ENCODE data around the gene TREML2. TPM values are rescaled to one million over a fixed set of nuclear protein-coding genes. Genes with fewer than 3 reads are reported as not detected.

Gene TREML2
- total and polyA plus RNA-seq, 2 of the 8 experiments (the other 6 are each of a cell fraction or from before 2014, with no cell fraction given) = 0.09 to 0.18 TPM

DNA sequence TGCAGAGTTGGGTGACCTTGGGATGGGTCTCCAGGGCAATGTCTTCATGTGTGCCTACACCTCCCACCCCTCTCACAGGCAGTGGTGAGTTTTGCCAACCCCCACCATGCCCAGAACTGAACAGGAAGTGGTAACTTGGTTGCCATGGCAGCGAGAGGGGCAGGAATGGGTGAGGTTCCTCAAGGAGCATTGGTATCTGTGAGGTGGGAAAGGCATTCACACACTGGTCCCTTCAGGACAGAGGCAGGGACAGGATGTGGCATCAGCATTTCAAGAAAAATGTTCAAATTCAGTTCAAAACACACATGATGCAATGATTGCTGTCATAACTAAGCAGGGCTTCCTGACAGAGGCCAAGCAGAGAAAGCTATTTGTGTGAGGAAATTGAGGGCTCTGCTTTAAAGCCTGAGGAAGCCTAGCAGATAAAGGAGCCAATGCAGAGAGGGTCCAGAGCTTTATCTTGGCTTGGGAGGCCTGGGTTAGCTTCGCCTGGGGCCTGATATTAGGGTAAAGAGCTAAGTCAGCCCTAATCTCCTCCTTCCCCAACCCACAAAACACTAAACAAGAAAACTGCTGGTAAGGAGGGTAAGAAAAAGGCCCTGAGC is 551 bp downstream of the TREML2 start:
- CTCF ChIA-PET (ENCODE audit: partially characterized antibody) = interaction anchor here (0.5 to 4.7 kb wide), 7 partner anchors 9 to 134 kb away, joined by 3 to 48 read pairs (median 5); no protein-coding TSS in a partner anchor
- peak overlapping the region; percentile 55; the same call in 1 of the 2 replicates for H2BK12ac ChIP-seq (ENCODE audit: low read depth, low read length)
- no peak overlapping the region for H3K56ac ChIP-seq (replicated peaks; ENCODE audit: insufficient read length, low read depth, low read length)
- H3K9ac ChIP-seq (replicated peaks in 1 of 4; ENCODE audit: extremely low read depth in 1 of 4, low read depth in 3 of 4, low read length in 3 of 4) = no peak overlapping the region
- H2BK5ac ChIP-seq (ENCODE audit: low read depth, low read length) = no peak overlapping the region
- TF ChIP-seq, protein P1, sequence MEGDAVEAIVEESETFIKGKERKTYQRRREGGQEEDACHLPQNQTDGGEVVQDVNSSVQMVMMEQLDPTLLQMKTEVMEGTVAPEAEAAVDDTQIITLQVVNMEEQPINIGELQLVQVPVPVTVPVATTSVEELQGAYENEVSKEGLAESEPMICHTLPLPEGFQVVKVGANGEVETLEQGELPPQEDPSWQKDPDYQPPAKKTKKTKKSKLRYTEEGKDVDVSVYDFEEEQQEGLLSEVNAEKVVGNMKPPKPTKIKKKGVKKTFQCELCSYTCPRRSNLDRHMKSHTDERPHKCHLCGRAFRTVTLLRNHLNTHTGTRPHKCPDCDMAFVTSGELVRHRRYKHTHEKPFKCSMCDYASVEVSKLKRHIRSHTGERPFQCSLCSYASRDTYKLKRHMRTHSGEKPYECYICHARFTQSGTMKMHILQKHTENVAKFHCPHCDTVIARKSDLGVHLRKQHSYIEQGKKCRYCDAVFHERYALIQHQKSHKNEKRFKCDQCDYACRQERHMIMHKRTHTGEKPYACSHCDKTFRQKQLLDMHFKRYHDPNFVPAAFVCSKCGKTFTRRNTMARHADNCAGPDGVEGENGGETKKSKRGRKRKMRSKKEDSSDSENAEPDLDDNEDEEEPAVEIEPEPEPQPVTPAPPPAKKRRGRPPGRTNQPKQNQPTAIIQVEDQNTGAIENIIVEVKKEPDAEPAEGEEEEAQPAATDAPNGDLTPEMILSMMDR (IDR thresholded peaks at IDR 0.05; ENCODE audit: control extremely low read depth in 1 of 3, insufficient read depth in 1 of 3, low read depth in 1 of 3, low read length in 3 of 3) = no peak
- H3K18ac ChIP-seq (ENCODE audit: extremely low read depth, low read length) = no peak overlapping the region
- POLR2A ChIA-PET (ENCODE audit: partially characterized antibody) = interaction anchor here (0.7 kb wide), 1 partner anchor 126 kb away, joined by 3 read pairs; no protein-coding TSS in a partner anchor
- H2AFZ ChIP-seq (ENCODE audit: low read length) = peak overlapping the region; percentile 36; the same call in 1 of the 2 replicates
- H3K23ac ChIP-seq (ENCODE audit: insufficient read length) = no peak overlapping the region
- no peaks in the 10 kb centered on the region for H3K23me2 ChIP-seq (ENCODE audit: low read depth, low read length)
- H3K79me1 ChIP-seq (ENCODE audit: low read depth, low read length) = no peaks in the 10 kb centered on the region
- H3K4ac ChIP-seq (replicated peaks; ENCODE audit: insufficient read length, low read depth, low read length) = no peak overlapping the region
- H4K20me1 ChIP-seq (replicated peaks in 1 of 2; ENCODE audit: control insufficient read depth in 1 of 2, insufficient read depth in 2 of 2, low read length in 2 of 2) = no peaks in the 10 kb centered on the region
- no peaks in the 10 kb centered on the region for H3K79me2 ChIP-seq (ENCODE audit: control insufficient read depth in 1 of 2, insufficient read depth in 2 of 2, low read length in 2 of 2)
- H2BK15ac ChIP-seq (ENCODE audit: low read length) = no peak overlapping the region; the same call in 1 of the 2 replicates
- H3K27ac ChIP-seq (ENCODE audit: low read depth, low read length) = no peak overlapping the region
- no peak overlapping the region for H2AK5ac ChIP-seq (ENCODE audit: low read depth, low read length)
- H3K14ac ChIP-seq (ENCODE audit: insufficient read length) = no peak overlapping the region
- H3K4me3 ChIP-seq (ENCODE audit: extremely low read depth in 1 of 4, insufficient read depth in 2 of 4, low read depth in 3 of 4, low read length in 4 of 4) = no peak overlapping the region
- H2BK120ac ChIP-seq (replicated peaks; ENCODE audit: low read depth, low read length) = no peak overlapping the region
- no peak overlapping the region for H4K91ac ChIP-seq (replicated peaks; ENCODE audit: insufficient read length, low read length)
- no peak overlapping the region for H3K4me2 ChIP-seq (ENCODE audit: insufficient read depth in 1 of 2, low read depth in 2 of 2, low read length in 2 of 2)
- no peaks in the 10 kb centered on the region; a peak in 1 of 7 replicates for H3K27me3 ChIP-seq (replicated peaks in 1 of 4; ENCODE audit: control insufficient read depth in 3 of 4, extremely low read depth in 1 of 4, insufficient read depth in 3 of 4, low read length in 3 of 4)
- H3K4me1 ChIP-seq (replicated peaks in 1 of 4; ENCODE audit: control insufficient read depth in 3 of 4, insufficient read depth in 4 of 4, low read length in 3 of 4) = peaks cover 0 to 7% (median 3%) of the 10 kb centered on the region in 4 experiments; a peak in 5 of 7 replicates
- H3K9me3 ChIP-seq (ENCODE audit: insufficient read depth in 2 of 2, low read depth in 1 of 2, low read length in 1 of 2) = no peaks in the 10 kb centered on the region
- FAIRE-seq (no peak), DNase-seq (ENCODE audit: low read depth in 1 of 2, low spot score in 2 of 2) (peak in 1 of 2 experiments; percentile 44)
- WGBS, 2 experiments (ENCODE audit: extremely low coverage in 1 of 2, insufficient coverage in 1 of 2, insufficient read length in 1 of 2, insufficient replicate concordance in 2 of 2, low coverage in 1 of 2, low lambda C conversion rate in 2 of 2, missing lambda C conversion rate in 1 of 2) = 85% methylated on average over 2 of the region's 2 CpGs; no CpG with 5 or more reads in 1 of the 2 experiments
- H4K8ac ChIP-seq (ENCODE audit: extremely low read depth, insufficient read depth, low read length) = no peak overlapping the region
- 0 out of 2 replicates have a peak overlapping the region, but pooled peaks have one; percentile 61 for H2BK20ac ChIP-seq (ENCODE audit: low read length)
- no peak overlapping the region for H4K5ac ChIP-seq (ENCODE audit: insufficient read length, low read depth, low read length)
- H3K36me3 ChIP-seq (ENCODE audit: control insufficient read depth in 2 of 4, insufficient read depth in 4 of 4, low read length in 3 of 4) = no peaks in the 10 kb centered on the region
